ELF-1 (cell line): Measurements from ENCODE around the gene MARCO.

Experiments
- DNase-seq: peaks from one replicate; pipeline ENCODE4 v3.0.0-alpha.2; 2016; ENCODE audit warnings: low read depth, low spot score

The MARCO gene

DNA sequence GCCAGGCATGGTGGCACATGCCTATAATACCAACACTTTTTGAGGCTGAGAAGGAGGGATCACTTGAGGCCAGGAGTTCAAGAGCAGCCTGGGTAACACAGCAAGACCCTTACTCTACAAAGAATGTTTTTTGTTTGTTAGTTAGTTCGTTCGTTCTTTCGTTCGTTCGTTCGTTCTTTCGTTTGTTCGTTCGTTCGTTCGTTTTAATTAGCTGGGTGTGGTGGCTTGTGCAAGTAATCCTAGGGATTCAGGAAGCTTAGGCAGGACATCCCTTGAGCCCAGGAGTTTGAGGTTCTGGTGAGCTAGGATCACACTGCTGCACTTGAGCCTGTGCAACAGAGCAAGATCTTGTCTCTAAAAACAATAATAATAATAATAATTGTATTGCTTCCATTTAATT lies 98.7 kb downstream of the MARCO start:
- no peak for DNase-seq
